Measurements from ENCODE around the gene SPATC1L.

SPATC1L gene

GRCh38 chr21:46128106-46128932 is 55.9 kb downstream of the SPATC1L start:
- Histone ChIP-seq H3K4me1 (no peaks in the 10 kb centered on the region; the same call in 1 of the 2 replicates), H3K27me3 (no peaks in the 10 kb centered on the region), H3K4me3 (ENCODE audit: low read depth, low read length) (no peak overlapping the region), H3K36me3 (no peaks in the 10 kb centered on the region), H3K9me3 (no peaks in the 10 kb centered on the region)
- DNase-seq: peak; percentile 56
- no peak for TF ChIP-seq CTCF (IDR thresholded peaks at IDR 0.05; ENCODE audit: low read depth, low read length)

- Histone ChIP-seq H3K9me3 (no peaks in the 10 kb centered on the region), H3K27me3 (no peaks in the 10 kb centered on the region), H3K4me3 (ENCODE audit: low read depth, low read length) (no peak overlapping the region), H3K4me1 (no peaks in the 10 kb centered on the region; the same call in 1 of the 2 replicates), H3K36me3 (no peaks in the 10 kb centered on the region)
- DNase-seq: no peak
- no peak for TF ChIP-seq CTCF (IDR thresholded peaks at IDR 0.05; ENCODE audit: low read depth, low read length)
These were observed 56.8 kb downstream of the SPATC1L start for GRCh38 chr21:46127239-46128105.

- peak; percentile 10 for DNase-seq
- TF ChIP-seq CTCF (IDR thresholded peaks at IDR 0.05; ENCODE audit: low read depth, low read length): no peak
These were observed 57.7 kb downstream of the SPATC1L start for GRCh38 chr21:46126309-46127238.

GRCh38 chr21:46125846-46126301 is 58.4 kb downstream of the SPATC1L start:
- no peaks in the 10 kb centered on the region; the same call in 1 of the 2 replicates for H3K4me1 ChIP-seq
- no peaks in the 10 kb centered on the region for H3K27me3 ChIP-seq
- DNase-seq: no peak
- no peak for TF ChIP-seq CTCF (IDR thresholded peaks at IDR 0.05; ENCODE audit: low read depth, low read length)
- H3K9me3 ChIP-seq: no peaks in the 10 kb centered on the region
- H3K36me3 ChIP-seq: no peaks in the 10 kb centered on the region
- H3K4me3 ChIP-seq (ENCODE audit: low read depth, low read length): no peak overlapping the region

More at GRCh38 chr21:46126309-46127238, 57.7 kb downstream of the SPATC1L start:
- no peaks in the 10 kb centered on the region for H3K36me3 ChIP-seq
- no peaks in the 10 kb centered on the region for H3K27me3 ChIP-seq
- H3K4me1 ChIP-seq: no peaks in the 10 kb centered on the region; the same call in 1 of the 2 replicates
- H3K9me3 ChIP-seq: no peaks in the 10 kb centered on the region
- no peak overlapping the region for H3K4me3 ChIP-seq (ENCODE audit: low read depth, low read length)

- Histone ChIP-seq H3K9me3 (no peaks in the 10 kb centered on the region), H3K4me1 (no peaks in the 10 kb centered on the region; the same call in 1 of the 2 replicates), H3K36me3 (no peaks in the 10 kb centered on the region), H3K27me3 (no peaks in the 10 kb centered on the region), H3K4me3 (ENCODE audit: low read depth, low read length) (no peak overlapping the region)
- DNase-seq: peak; percentile 9
- no peak for TF ChIP-seq CTCF (IDR thresholded peaks at IDR 0.05; ENCODE audit: low read depth, low read length)
These were observed 59.1 kb downstream of the SPATC1L start for GRCh38 chr21:46124926-46125845.
